Stimulated activated naive CD8-positive, alpha-beta T cell treated with anti-CD3 and anti-CD28 coated beads, Interleukin-15, Interleukin-2, amounts not matched to agents 100 ng/mL and 50 ng/mL, for 24 hours (primary cell): Measurements from ENCODE around the gene NOTCH1.

Experiments
- H3K27ac Mint-ChIP-seq: one replicate; pipeline ENCODE4 v1.8.0; 2021; ENCODE audit warnings: mild to moderate bottlenecking, mixed read lengths
- H3K27me3 Mint-ChIP-seq: one replicate; pipeline ENCODE4 v1.8.0; 2021; ENCODE audit warnings: mixed read lengths
- H3K36me3 Mint-ChIP-seq: one replicate; pipeline ENCODE4 v1.8.0; 2021; ENCODE audit warnings: low read depth, mixed read lengths
- H3K4me1 Mint-ChIP-seq: one replicate; pipeline ENCODE4 v1.8.0; 2021; ENCODE audit warnings: low read depth, mixed read lengths
- H3K4me3 Mint-ChIP-seq: one replicate; pipeline ENCODE4 v1.8.0; 2021; ENCODE audit warnings: mild to moderate bottlenecking, mixed read lengths
- H3K9me3 Mint-ChIP-seq: one replicate; pipeline ENCODE4 v1.8.0; 2021; ENCODE audit warnings: mixed read lengths

Gene NOTCH1

GRCh38 chr9:136481558-136481957, 64.3 kb downstream of the NOTCH1 start:
- Mint-ChIP-seq H3K27me3 (no peaks in the 10 kb centered on the region), H3K4me1 (peaks cover 41% of the 10 kb centered on the region), H3K4me3 (peak overlapping the region; percentile 94), H3K9me3 (no peaks in the 10 kb centered on the region), H3K36me3 (peaks cover 32% of the 10 kb centered on the region), H3K27ac (peak overlapping the region; percentile 88)

GRCh38 chr9:136476369-136477150, 69.3 kb downstream of the NOTCH1 start:
- Mint-ChIP-seq H3K27ac (no peak overlapping the region), H3K4me3 (no peak overlapping the region), H3K27me3 (no peaks in the 10 kb centered on the region), H3K4me1 (peaks cover 29% of the 10 kb centered on the region), H3K36me3 (peaks cover 57% of the 10 kb centered on the region), H3K9me3 (no peaks in the 10 kb centered on the region)

GRCh38 chr9:136474974-136475865, 70.6 kb downstream of the NOTCH1 start:
- Mint-ChIP-seq H3K36me3 (peaks cover 59% of the 10 kb centered on the region), H3K27me3 (no peaks in the 10 kb centered on the region), H3K4me1 (peaks cover 19% of the 10 kb centered on the region), H3K4me3 (no peak overlapping the region), H3K9me3 (no peaks in the 10 kb centered on the region), H3K27ac (no peak overlapping the region)

- H3K27me3 Mint-ChIP-seq, result no peaks in the 10 kb centered on the region
- no peaks in the 10 kb centered on the region for H3K9me3 Mint-ChIP-seq
- no peak overlapping the region for H3K27ac Mint-ChIP-seq
- peaks cover 8% of the 10 kb centered on the region for H3K4me1 Mint-ChIP-seq
- H3K4me3 Mint-ChIP-seq, result no peak overlapping the region
- peaks cover 55% of the 10 kb centered on the region for H3K36me3 Mint-ChIP-seq
These were observed 71.7 kb downstream of the NOTCH1 start for GRCh38 chr9:136474021-136474640.

GRCh38 chr9:136473354-136473721, 72.5 kb downstream of the NOTCH1 start:
- Mint-ChIP-seq H3K27ac (no peak overlapping the region), H3K4me1 (peaks cover under 1% of the 10 kb centered on the region), H3K4me3 (no peak overlapping the region), H3K36me3 (peaks cover 47% of the 10 kb centered on the region), H3K27me3 (no peaks in the 10 kb centered on the region), H3K9me3 (no peaks in the 10 kb centered on the region)

- Mint-ChIP-seq H3K27me3 (no peaks in the 10 kb centered on the region), H3K36me3 (peaks cover 46% of the 10 kb centered on the region), H3K4me1 (no peaks in the 10 kb centered on the region), H3K9me3 (no peaks in the 10 kb centered on the region), H3K4me3 (no peak overlapping the region), H3K27ac (no peak overlapping the region)
These were observed 73.1 kb downstream of the NOTCH1 start for GRCh38 chr9:136472640-136473353.

GRCh38 chr9:136471802-136472487, 73.9 kb downstream of the NOTCH1 start:
- Mint-ChIP-seq H3K4me1 (no peaks in the 10 kb centered on the region), H3K27ac (no peak overlapping the region), H3K9me3 (no peaks in the 10 kb centered on the region), H3K4me3 (no peak overlapping the region), H3K36me3 (peaks cover 43% of the 10 kb centered on the region), H3K27me3 (no peaks in the 10 kb centered on the region)

- no peak overlapping the region for H3K27ac Mint-ChIP-seq
- H3K4me3 Mint-ChIP-seq, result no peak overlapping the region
- no peaks in the 10 kb centered on the region for H3K27me3 Mint-ChIP-seq
- H3K9me3 Mint-ChIP-seq, result no peaks in the 10 kb centered on the region
- H3K4me1 Mint-ChIP-seq, result no peaks in the 10 kb centered on the region
- H3K36me3 Mint-ChIP-seq, result peaks cover 47% of the 10 kb centered on the region
These were observed 74.9 kb downstream of the NOTCH1 start for GRCh38 chr9:136470792-136471469.

GRCh38 chr9:136470356-136470755, 75.5 kb downstream of the NOTCH1 start:
- Mint-ChIP-seq H3K4me1 (no peaks in the 10 kb centered on the region), H3K27me3 (no peaks in the 10 kb centered on the region), H3K36me3 (peaks cover 46% of the 10 kb centered on the region), H3K27ac (no peak overlapping the region), H3K9me3 (no peaks in the 10 kb centered on the region), H3K4me3 (no peak overlapping the region)

GRCh38 chr9:136467766-136468165, 78.1 kb downstream of the NOTCH1 start:
- Mint-ChIP-seq H3K27me3 (no peaks in the 10 kb centered on the region), H3K27ac (no peak overlapping the region), H3K4me3 (no peak overlapping the region), H3K9me3 (no peaks in the 10 kb centered on the region), H3K4me1 (no peaks in the 10 kb centered on the region), H3K36me3 (peaks cover 46% of the 10 kb centered on the region)

- Mint-ChIP-seq H3K27ac (no peak overlapping the region), H3K4me3 (no peak overlapping the region), H3K9me3 (no peaks in the 10 kb centered on the region), H3K4me1 (no peaks in the 10 kb centered on the region), H3K27me3 (no peaks in the 10 kb centered on the region), H3K36me3 (peaks cover 54% of the 10 kb centered on the region)
These were observed 79.7 kb downstream of the NOTCH1 start for GRCh38 chr9:136466155-136466541.

- Mint-ChIP-seq H3K4me3 (no peak overlapping the region), H3K27ac (no peak overlapping the region), H3K36me3 (peaks cover 56% of the 10 kb centered on the region), H3K4me1 (no peaks in the 10 kb centered on the region), H3K9me3 (no peaks in the 10 kb centered on the region), H3K27me3 (no peaks in the 10 kb centered on the region)
These were observed 80.2 kb downstream of the NOTCH1 start for GRCh38 chr9:136465500-136466154.

- peaks cover 64% of the 10 kb centered on the region for H3K36me3 Mint-ChIP-seq
These were observed 81.6 kb downstream of the NOTCH1 start for GRCh38 chr9:136464241-136464640.

More at GRCh38 chr9:136464241-136464640, 81.6 kb downstream of the NOTCH1 start:
- Mint-ChIP-seq H3K4me1 (no peaks in the 10 kb centered on the region), H3K4me3 (no peak overlapping the region), H3K27me3 (no peaks in the 10 kb centered on the region), H3K9me3 (no peaks in the 10 kb centered on the region), H3K27ac (no peak overlapping the region)
